Upper lobe of right lung (tissue), 1 donor: ENCODE data around the gene SERGEF. TPM values are rescaled to one million over a fixed set of nuclear protein-coding genes. Genes with fewer than 3 reads are reported as not detected.
"Not testable (repeated sequence)": the region's sequence is repeated elsewhere in the genome, so short reads cannot be mapped to it uniquely, and the experiment has no call there.

Source experiments
- ATAC-seq: fragments of 200-7000 bp; cut with Tn5 transposase; one replicate; pipeline ENCODE4 v1.9.1; 2020; ENCODE audit warnings: mild to moderate bottlenecking, moderate library complexity
- DNase-seq: peaks from one replicate; pipeline ENCODE4 v3.0.0-alpha.2; 2020
- H3K27ac ChIP-seq: fragments of 200-600 bp; one replicate; pipeline ENCODE4 v1.8.0; 2022
- H3K27me3 ChIP-seq: fragments of 200-600 bp; one replicate; pipeline ENCODE4 v1.8.0; 2022; ENCODE audit warnings: mild to moderate bottlenecking
- H3K36me3 ChIP-seq: fragments of 200-600 bp; one replicate; pipeline ENCODE4 v1.8.0; 2022
- H3K4me1 ChIP-seq: fragments of 200-600 bp; one replicate; pipeline ENCODE4 v1.8.0; 2022
- H3K4me3 ChIP-seq: fragments of 200-600 bp; one replicate; pipeline ENCODE4 v1.8.0; 2022; ENCODE audit warnings: mild to moderate bottlenecking
- H3K9me3 ChIP-seq: fragments of 200-600 bp; one replicate; pipeline ENCODE4 v1.8.0; 2022
- intact Hi-C: fragments of 100-400 bp; cut with DNase I; formaldehyde crosslinking; loops from one replicate; pipeline ENCODE4 v1.11.0; 2022
- total RNA-seq: library from RNA; stranded (reverse); fragmentation: NEBNext Ultra II Directional; extraction: Animal tissue kit (Norgen Biotek cat#: 25700); gene quantifications from one replicate; pipeline ENCODE4 v1.2.1, GENCODE V29; 2021
- TF ChIP-seq, protein P1 (sequence below): fragments of 200-600 bp; IDR thresholded peaks from one replicate; pipeline ENCODE4 v1.8.0; 2022; ENCODE audit warnings: antibody characterized with exemption
- donor health status: DM: no; HTN: yes; CAD: no; lungs with severe emphysema.

The SERGEF gene
- total RNA-seq, 1 donor from 2014 or later = 37.6 TPM

DNA sequence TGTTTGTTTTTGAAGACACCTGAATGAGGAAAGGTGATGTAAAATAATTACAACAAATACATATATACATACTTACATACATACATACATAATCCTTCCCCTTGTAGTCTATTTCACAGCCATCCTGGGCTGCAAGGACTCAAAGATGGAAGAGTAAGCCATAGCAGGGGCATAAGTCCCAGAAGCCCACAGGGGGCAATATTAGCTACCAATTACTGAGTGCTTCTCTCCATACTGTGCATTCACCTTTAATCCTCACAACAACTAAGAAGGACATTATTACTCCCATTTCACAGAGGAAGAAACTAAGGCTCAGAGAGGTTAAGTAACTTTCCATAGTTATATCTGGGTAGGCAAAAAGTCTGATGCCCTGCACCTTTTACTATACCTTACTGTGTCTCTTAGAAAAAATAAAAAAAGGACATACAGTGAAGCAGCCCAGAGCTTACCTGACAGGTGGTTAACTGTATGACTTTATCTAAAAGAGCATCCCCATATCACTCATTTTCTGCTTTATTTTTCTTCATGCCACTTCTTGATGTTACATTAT, 2.7 kb downstream of the SERGEF start:
- intact Hi-C loops = no loop called here
- DNase-seq (no peak), ATAC-seq (no peak)
- no peaks in the 10 kb centered on the region for H3K27me3 ChIP-seq
- H3K4me3 ChIP-seq = no peak overlapping the region
- H3K9me3 ChIP-seq = no peaks in the 10 kb centered on the region
- H3K4me1 ChIP-seq = peaks cover 14% of the 10 kb centered on the region
- TF ChIP-seq, protein P1, sequence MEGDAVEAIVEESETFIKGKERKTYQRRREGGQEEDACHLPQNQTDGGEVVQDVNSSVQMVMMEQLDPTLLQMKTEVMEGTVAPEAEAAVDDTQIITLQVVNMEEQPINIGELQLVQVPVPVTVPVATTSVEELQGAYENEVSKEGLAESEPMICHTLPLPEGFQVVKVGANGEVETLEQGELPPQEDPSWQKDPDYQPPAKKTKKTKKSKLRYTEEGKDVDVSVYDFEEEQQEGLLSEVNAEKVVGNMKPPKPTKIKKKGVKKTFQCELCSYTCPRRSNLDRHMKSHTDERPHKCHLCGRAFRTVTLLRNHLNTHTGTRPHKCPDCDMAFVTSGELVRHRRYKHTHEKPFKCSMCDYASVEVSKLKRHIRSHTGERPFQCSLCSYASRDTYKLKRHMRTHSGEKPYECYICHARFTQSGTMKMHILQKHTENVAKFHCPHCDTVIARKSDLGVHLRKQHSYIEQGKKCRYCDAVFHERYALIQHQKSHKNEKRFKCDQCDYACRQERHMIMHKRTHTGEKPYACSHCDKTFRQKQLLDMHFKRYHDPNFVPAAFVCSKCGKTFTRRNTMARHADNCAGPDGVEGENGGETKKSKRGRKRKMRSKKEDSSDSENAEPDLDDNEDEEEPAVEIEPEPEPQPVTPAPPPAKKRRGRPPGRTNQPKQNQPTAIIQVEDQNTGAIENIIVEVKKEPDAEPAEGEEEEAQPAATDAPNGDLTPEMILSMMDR = no peak
- no peak overlapping the region for H3K27ac ChIP-seq
- peaks cover 11% of the 10 kb centered on the region for H3K36me3 ChIP-seq

- ATAC-seq = no peak
Measured at GRCh38 chr11:18005376-18006129, 7.3 kb downstream of the SERGEF start.

DNA sequence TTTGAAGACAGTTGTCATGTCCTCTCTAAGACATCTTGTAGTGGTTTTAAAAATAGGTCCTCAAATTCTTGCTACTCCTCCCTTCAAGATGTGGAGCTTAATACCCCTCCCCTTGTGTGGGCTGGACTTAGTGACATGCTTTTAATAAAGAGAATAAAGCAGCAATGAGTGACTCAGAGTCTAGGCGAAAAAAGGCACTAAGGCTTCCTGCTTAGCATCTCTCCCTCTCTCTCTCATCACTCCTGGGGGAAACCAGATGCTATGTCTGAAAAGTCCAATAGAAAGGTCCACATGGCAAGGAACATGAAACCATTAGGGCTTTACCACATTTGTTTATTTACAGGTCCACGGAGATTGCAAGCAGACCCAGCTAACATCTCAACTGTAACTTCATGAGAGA, 11.7 kb downstream of the SERGEF start:
- TF ChIP-seq, protein P1 = no peak
- H3K4me1 ChIP-seq = no peaks in the 10 kb centered on the region
- H3K9me3 ChIP-seq = no peaks in the 10 kb centered on the region
- ATAC-seq (no peak), DNase-seq (no peak)
- peaks cover 81% of the 10 kb centered on the region for H3K36me3 ChIP-seq
- intact Hi-C loops = no loop called here
- no peak overlapping the region for H3K4me3 ChIP-seq
- no peaks in the 10 kb centered on the region for H3K27me3 ChIP-seq
- H3K27ac ChIP-seq = no peak overlapping the region

More at GRCh38 chr11:18005376-18006129, 7.3 kb downstream of the SERGEF start:
- Histone ChIP-seq H3K27ac (no peak overlapping the region), H3K27me3 (no peaks in the 10 kb centered on the region), H3K9me3 (no peaks in the 10 kb centered on the region), H3K4me3 (no peak overlapping the region), H3K36me3 (peaks cover 46% of the 10 kb centered on the region), H3K4me1 (no peaks in the 10 kb centered on the region)
- no peak for DNase-seq
- TF ChIP-seq, protein P1 = no peak
- intact Hi-C loops = no loop called here

- Histone ChIP-seq H3K4me1 (no peaks in the 10 kb centered on the region), H3K4me3 (no peak overlapping the region), H3K9me3 (no peaks in the 10 kb centered on the region), H3K36me3 (peaks cover 82% of the 10 kb centered on the region), H3K27ac (no peak overlapping the region), H3K27me3 (no peaks in the 10 kb centered on the region)
- no peak for DNase-seq
- intact Hi-C loops = no loop called here
- TF ChIP-seq, protein P1 = no peak
- no peak for ATAC-seq
Measured at GRCh38 chr11:18000760-18001159, 12.1 kb downstream of the SERGEF start.

GRCh38 chr11:18000128-18000527, 12.7 kb downstream of the SERGEF start:
- intact Hi-C loops, H3K4me1 ChIP-seq, DNase-seq, H3K27me3 ChIP-seq, H3K27ac ChIP-seq, H3K4me3 ChIP-seq, H3K9me3 ChIP-seq, ATAC-seq: not testable (repeated sequence)
- peaks cover 81% of the 10 kb centered on the region for H3K36me3 ChIP-seq

GRCh38 chr11:17992916-17993315, 19.9 kb downstream of the SERGEF start:
- intact Hi-C loops = no loop called here
- no peaks in the 10 kb centered on the region for H3K27me3 ChIP-seq
- H3K4me1 ChIP-seq = no peaks in the 10 kb centered on the region
- ATAC-seq (no peak), DNase-seq (no peak)
- H3K36me3 ChIP-seq = peaks cover 38% of the 10 kb centered on the region
- no peak overlapping the region for H3K4me3 ChIP-seq
- no peak overlapping the region for H3K27ac ChIP-seq
- H3K9me3 ChIP-seq = no peaks in the 10 kb centered on the region
- TF ChIP-seq, protein P1 = no peak
